ENCODE data around the gene VCAN. TPM values are rescaled to one million over a fixed set of nuclear protein-coding genes. Genes with fewer than 3 reads are reported as not detected.

VCAN gene
- total RNA-seq, 4 donors from 2014 or later: 66.9 to 117 (median 71.6) TPM

DNA sequence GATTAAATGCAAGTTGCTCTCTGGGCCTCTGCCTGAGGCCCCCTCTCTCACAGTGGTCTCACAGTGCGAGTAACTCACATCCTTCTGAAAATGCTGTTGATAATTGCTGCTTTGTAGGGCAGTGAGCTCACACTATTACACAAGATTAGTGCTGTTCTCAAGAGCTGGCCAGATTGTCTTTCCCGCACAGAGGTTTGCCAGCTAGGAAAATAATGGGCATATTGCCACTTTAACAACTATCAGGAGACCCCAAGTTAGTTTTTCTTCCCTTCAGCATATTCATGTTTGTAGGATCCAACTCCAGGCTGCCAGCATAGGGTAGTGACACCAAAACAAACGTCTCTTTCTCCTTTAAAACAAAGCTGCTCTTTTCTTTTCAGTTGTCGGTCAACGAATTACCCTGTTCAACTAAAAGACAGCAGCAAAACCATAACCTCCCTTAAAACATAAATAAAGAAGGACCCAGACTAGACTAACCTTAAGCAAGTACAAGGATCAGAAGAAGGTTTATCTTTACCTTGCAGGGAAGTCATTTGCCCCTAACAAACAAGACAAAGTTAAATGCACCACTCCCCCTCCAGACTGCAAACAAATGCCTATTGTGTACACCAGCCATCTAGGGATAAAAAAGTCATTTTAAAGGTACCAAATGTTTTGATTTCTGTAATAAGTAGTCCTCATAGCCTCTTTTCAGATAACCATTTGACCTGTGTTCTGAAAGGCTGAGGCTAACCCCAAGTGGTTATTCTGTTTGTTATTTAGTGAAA is 91.4 kb downstream of the VCAN start:
- DNase-seq (ENCODE audit: extremely low spot score): no peak
- peaks cover 0 to 11% (median 0%) of the 10 kb centered on the region in 4 donors for H3K4me1 ChIP-seq
- no peaks in the 10 kb centered on the region for H3K36me3 ChIP-seq
- 73% methylated on average over 5 of the region's 5 CpGs for WGBS
- TF ChIP-seq EP300 (IDR thresholded peaks at IDR 0.05) (no peak), POLR2AphosphoS5 (IDR thresholded peaks at IDR 0.05) (no peak), POLR2A (IDR thresholded peaks at IDR 0.05; ENCODE audit: low read depth) (no peak)
- TF ChIP-seq, protein P1, sequence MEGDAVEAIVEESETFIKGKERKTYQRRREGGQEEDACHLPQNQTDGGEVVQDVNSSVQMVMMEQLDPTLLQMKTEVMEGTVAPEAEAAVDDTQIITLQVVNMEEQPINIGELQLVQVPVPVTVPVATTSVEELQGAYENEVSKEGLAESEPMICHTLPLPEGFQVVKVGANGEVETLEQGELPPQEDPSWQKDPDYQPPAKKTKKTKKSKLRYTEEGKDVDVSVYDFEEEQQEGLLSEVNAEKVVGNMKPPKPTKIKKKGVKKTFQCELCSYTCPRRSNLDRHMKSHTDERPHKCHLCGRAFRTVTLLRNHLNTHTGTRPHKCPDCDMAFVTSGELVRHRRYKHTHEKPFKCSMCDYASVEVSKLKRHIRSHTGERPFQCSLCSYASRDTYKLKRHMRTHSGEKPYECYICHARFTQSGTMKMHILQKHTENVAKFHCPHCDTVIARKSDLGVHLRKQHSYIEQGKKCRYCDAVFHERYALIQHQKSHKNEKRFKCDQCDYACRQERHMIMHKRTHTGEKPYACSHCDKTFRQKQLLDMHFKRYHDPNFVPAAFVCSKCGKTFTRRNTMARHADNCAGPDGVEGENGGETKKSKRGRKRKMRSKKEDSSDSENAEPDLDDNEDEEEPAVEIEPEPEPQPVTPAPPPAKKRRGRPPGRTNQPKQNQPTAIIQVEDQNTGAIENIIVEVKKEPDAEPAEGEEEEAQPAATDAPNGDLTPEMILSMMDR (IDR thresholded peaks at IDR 0.05): no peak
- H3K9me3 ChIP-seq: no peaks in the 10 kb centered on the region
- intact Hi-C loops (cut with DNase I): loop anchor here (5.0 to 10.0 kb wide), 2 partner anchors 918 to 1211 kb away; no protein-coding TSS in a partner anchor
- H3K27ac ChIP-seq (replicated peaks in 1 of 4): peak overlapping the region; percentile 20 to 49 (median 40)
- H3K27me3 ChIP-seq: no peaks in the 10 kb centered on the region
- H3K4me3 ChIP-seq: no peak overlapping the region

DNA sequence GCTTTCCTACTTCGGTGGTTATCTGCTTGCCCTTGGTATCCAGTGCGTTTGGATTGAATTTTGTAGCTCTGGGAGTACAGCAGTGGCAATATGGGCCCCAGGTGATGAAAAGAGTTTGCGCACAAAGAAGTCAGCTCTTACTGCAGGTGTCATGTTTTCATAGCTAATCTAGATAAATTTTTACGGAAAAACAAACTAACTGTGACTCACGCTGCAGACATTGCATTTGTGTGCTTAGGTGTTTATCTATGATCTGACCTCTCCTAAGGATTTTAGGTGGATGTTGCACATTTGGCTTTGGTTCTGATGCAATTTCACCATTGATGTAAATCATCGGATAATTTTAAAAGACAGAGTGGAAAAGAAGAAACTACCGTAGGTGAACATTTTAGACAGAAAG is 92.1 kb downstream of the VCAN start:
- intact Hi-C loops (cut with DNase I): loop anchor here (5.0 to 10.0 kb wide), 2 partner anchors 919 to 1211 kb away; no protein-coding TSS in a partner anchor
- TF ChIP-seq POLR2A (IDR thresholded peaks at IDR 0.05; ENCODE audit: low read depth) (no peak), POLR2AphosphoS5 (IDR thresholded peaks at IDR 0.05) (no peak), EP300 (IDR thresholded peaks at IDR 0.05) (no peak)
- TF ChIP-seq, protein P1 (IDR thresholded peaks at IDR 0.05): no peak
- peaks cover 0 to 11% (median 0%) of the 10 kb centered on the region in 4 donors for H3K4me1 ChIP-seq
- no peak for DNase-seq (ENCODE audit: extremely low spot score)
- peak overlapping the region in 1 of 4 donors; percentile 38 for H3K27ac ChIP-seq (replicated peaks in 1 of 4)
- no peak overlapping the region for H3K4me3 ChIP-seq
- no peaks in the 10 kb centered on the region for H3K9me3 ChIP-seq
- no peaks in the 10 kb centered on the region for H3K27me3 ChIP-seq
- H3K36me3 ChIP-seq: no peaks in the 10 kb centered on the region
- 61% methylated on average over 7 of the region's 7 CpGs for WGBS

DNA sequence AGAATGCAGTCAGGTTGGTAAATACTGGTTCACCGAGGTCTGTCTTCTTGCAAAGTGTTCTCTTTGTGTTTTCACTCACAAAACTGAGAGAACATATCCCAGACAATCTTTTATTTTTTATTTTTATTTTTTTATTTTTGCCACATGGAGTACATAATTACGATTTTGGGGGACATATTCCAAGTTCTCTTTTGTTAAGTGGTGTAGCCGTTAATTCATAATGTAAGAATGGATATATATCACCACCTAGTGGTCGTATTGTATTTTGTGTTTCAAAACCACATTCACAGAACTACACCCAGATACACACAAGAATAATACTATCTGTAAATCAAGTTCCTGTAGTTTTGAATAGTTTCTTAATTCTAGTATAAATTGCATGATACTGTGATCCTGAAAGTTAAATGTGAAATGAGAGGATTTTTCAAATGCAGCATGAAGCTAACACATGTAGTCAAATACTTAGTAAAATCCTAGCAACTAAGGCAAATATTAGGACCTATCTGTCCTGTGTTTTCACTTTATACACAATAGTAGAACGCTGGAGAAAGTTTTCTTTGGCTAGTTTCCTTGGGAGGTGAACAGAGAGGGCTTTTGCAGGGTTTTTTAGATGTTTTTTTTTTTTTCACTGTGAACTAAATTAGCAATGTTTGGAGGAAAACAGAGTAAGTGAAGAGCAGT is 92.7 kb downstream of the VCAN start:
- DNase-seq (ENCODE audit: extremely low spot score): no peak
- no peaks in the 10 kb centered on the region for H3K36me3 ChIP-seq
- H3K27me3 ChIP-seq: no peaks in the 10 kb centered on the region
- H3K9me3 ChIP-seq: no peaks in the 10 kb centered on the region
- TF ChIP-seq, protein P1 (IDR thresholded peaks at IDR 0.05): peak; percentile 50 to 64 (median 60)
- no peak for TF ChIP-seq POLR2AphosphoS5 (IDR thresholded peaks at IDR 0.05)
- H3K27ac ChIP-seq (replicated peaks in 1 of 4): no peak overlapping the region
- intact Hi-C loops (cut with DNase I): loop anchor here (5.0 to 10.0 kb wide), 2 partner anchors 919 to 1212 kb away; no protein-coding TSS in a partner anchor
- WGBS: 21% methylated on average over 5 of the region's 5 CpGs
- peaks cover 0 to 11% (median 0%) of the 10 kb centered on the region in 4 donors for H3K4me1 ChIP-seq
- H3K4me3 ChIP-seq: no peak overlapping the region

DNA sequence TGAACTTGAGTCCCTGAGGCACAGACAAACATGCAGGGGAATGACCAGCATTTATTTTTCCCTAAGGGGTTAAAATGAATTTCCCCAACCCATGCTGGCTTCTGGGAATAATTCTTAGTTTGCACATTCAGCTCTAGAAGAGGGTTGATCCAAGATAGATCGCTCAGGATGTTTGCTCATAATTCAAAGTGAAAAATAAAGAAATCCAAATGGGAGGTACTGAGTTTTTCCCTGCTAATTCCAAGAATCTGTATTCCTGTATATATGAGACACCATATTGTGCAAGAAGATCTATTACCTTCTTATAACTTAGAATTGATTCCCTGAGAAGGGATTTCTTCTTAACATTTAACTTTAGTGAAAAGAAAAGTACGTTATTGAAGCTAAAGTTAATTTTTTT is 96.2 kb downstream of the VCAN start:
- Histone ChIP-seq H3K4me1 (peaks cover 0 to 11% (median 0%) of the 10 kb centered on the region in 4 donors), H3K9me3 (no peaks in the 10 kb centered on the region), H3K36me3 (no peaks in the 10 kb centered on the region), H3K27ac (replicated peaks in 1 of 4) (no peak overlapping the region), H3K4me3 (no peak overlapping the region), H3K27me3 (no peaks in the 10 kb centered on the region)
- no peak for DNase-seq (ENCODE audit: extremely low spot score)
- intact Hi-C loops (cut with DNase I): loop anchor here (10.0 kb wide), 1 partner anchor 923 kb away; no protein-coding TSS in a partner anchor
- 68% methylated on average over 2 of the region's 2 CpGs for WGBS
- TF ChIP-seq, protein P1 (IDR thresholded peaks at IDR 0.05): no peak
- TF ChIP-seq POLR2AphosphoS5 (IDR thresholded peaks at IDR 0.05): no peak
- no peak for TF ChIP-seq EP300 (IDR thresholded peaks at IDR 0.05)
- TF ChIP-seq POLR2A (IDR thresholded peaks at IDR 0.05; ENCODE audit: low read depth): no peak
